HEK293 (cell line): ENCODE data around the gene SLC25A41.

Experiments
- ATF2 ChIP-seq: fragments of 450-650 bp; formaldehyde crosslinking; IDR thresholded peaks from 2 replicates; pipeline ENCODE4 v1.5.1; 2016; ENCODE audit warnings: missing biosample characterization, missing genetic modification characterization, low read depth
- CTCF ChIP-seq: fragments of 450-650 bp; formaldehyde crosslinking; IDR thresholded peaks from 2 replicates; pipeline ENCODE4 v1.5.1; 2016; ENCODE audit warnings: missing biosample characterization, missing genetic modification characterization
- ZBTB7A ChIP-seq: fragments of 450-650 bp; formaldehyde crosslinking; IDR thresholded peaks from 2 replicates; pipeline ENCODE4 v1.5.1; 2016; ENCODE audit warnings: low read depth, missing biosample characterization, missing genetic modification characterization
- ZNF302 ChIP-seq: fragments of 450-650 bp; formaldehyde crosslinking; IDR thresholded peaks from 2 replicates; pipeline ENCODE4 v1.5.1; 2016; ENCODE audit warnings: missing biosample characterization, missing genetic modification characterization, low read depth
- ZSCAN4 ChIP-seq: fragments of 450-650 bp; formaldehyde crosslinking; IDR thresholded peaks from 2 replicates; pipeline ENCODE4 v1.5.1; 2017; ENCODE audit warnings: missing biosample characterization, missing genetic modification characterization

GRCh38 chr19:6471076-6471475 is 37.5 kb upstream of the SLC25A41 start:
- TF ChIP-seq CTCF (tag by site-specific recombination) (no peak), ZNF302 (tag by site-specific recombination) (no peak), ZBTB7A (no peak), ZSCAN4 (no peak), ATF2 (tag by site-specific recombination) (no peak)
